ENCODE results near the gene ANO2. TPM values are rescaled to one million over a fixed set of nuclear protein-coding genes. Genes with fewer than 3 reads are reported as not detected.

The ANO2 gene
- total RNA-seq, 1 experiment from 2014 or later = not detected

DNA sequence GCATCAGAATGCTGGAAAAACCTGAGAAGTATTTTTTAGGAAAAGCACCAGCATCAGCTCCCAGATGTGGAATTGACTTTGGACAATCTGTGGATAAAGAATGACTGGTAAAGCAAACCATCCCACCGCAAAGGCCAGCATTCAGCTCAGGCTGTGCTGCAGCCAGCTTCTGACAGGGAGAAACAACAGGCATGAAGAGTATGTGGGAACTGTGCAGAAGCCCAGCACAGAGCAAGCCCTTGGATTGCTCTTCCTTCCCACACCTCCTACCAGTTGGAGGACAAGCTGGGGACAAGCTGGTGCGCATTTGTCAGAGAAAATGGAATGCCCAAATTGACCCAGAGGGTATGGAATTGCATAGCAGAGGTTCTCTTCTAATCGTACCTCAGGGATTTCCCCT lies 228.1 kb downstream of the ANO2 start:
- Histone ChIP-seq H3K27me3 (replicated peaks) (peaks cover 16% of the 10 kb centered on the region), H3K36me3 (no peaks in the 10 kb centered on the region), H3K27ac (no peak overlapping the region), H3K4me3 (no peak overlapping the region), H3K4me1 (replicated peaks) (no peaks in the 10 kb centered on the region), H3K9me3 (replicated peaks) (no peaks in the 10 kb centered on the region)
- peak in 1 of 2 experiments; percentile 22 for DNase-seq (ENCODE audit: low read depth in 1 of 2, low spot score in 2 of 2)

DNA sequence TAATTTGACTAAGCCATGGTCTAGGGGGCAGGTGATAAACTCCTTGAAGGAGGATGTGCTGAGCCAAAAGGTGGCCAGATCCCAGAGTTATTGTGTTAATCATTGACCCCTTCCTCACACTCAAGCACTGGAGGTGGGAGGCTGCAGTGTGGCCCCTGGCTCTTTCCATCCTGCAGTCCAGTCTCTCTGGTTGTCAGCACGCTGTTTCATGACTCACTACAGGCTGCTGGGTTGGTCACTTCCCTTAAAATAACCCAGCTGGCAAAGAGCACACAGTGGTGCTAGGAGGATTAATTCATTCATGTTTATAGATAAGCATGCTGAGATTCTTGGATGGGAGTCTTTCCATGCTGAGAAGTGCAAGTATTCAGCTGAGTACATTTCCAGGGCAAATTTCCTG lies 228.9 kb downstream of the ANO2 start:
- Histone ChIP-seq H3K9me3 (replicated peaks) (no peaks in the 10 kb centered on the region), H3K27me3 (replicated peaks) (0 out of 2 replicates have a peak, but pooled peaks cover 12% of the 10 kb centered on the region), H3K4me3 (no peak overlapping the region), H3K36me3 (no peaks in the 10 kb centered on the region), H3K27ac (no peak overlapping the region), H3K4me1 (replicated peaks) (no peaks in the 10 kb centered on the region)
- peak in 1 of 2 experiments; percentile 20 for DNase-seq (ENCODE audit: low read depth in 1 of 2, low spot score in 2 of 2)

DNA sequence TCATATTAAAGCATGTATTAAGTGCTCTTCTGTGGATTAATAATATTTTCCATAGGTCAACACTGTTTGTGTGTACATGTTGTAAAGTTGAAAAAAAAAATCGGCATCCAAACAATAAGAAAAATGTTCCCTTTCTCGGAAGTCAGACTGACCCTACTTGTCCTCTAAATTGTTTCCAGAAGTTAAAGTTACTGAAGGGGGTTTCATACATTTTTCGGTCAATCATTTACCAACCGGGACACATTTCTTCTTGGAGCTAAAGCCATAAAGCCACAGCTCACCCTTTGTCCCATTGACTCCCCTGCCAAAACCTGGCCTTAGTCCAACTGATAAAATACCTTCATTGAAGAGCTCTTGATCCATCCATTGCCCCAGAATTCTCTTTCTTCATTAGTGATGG lies 230.0 kb downstream of the ANO2 start:
- no peak overlapping the region for H3K4me3 ChIP-seq
- DNase-seq (ENCODE audit: low read depth in 1 of 2, low spot score in 2 of 2) = no peak
- H3K27me3 ChIP-seq (replicated peaks) = 0 out of 2 replicates have a peak, but pooled peaks cover 12% of the 10 kb centered on the region
- no peaks in the 10 kb centered on the region for H3K4me1 ChIP-seq (replicated peaks)
- no peak overlapping the region for H3K27ac ChIP-seq
- H3K9me3 ChIP-seq (replicated peaks) = no peaks in the 10 kb centered on the region
- no peaks in the 10 kb centered on the region for H3K36me3 ChIP-seq

DNA sequence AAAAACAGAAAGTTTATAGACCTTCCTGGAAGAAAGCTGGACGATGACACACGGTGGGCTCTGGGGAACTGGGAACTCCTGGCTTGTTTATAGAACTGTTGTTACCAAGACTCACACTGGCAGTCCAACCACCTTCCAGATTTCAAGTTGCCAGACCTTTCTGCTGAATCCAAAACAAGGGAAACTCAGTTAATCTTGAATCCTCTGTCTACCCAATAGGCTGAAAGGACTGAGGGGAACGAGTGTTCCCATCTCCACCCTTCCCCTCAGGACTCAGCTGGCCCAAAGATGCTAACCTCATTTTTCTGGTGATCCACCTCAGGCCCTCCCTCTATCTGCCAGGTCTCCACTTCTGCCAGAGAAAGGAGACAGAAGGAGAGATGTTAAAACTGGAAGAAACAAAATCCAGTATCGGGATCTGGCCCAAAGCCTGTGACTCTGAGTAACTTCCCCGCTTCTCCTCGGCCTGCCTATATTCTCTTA lies 231.4 kb downstream of the ANO2 start:
- H3K27me3 ChIP-seq (replicated peaks) = 0 out of 2 replicates have a peak, but pooled peaks cover 8% of the 10 kb centered on the region
- no peaks in the 10 kb centered on the region for H3K9me3 ChIP-seq (replicated peaks)
- no peak overlapping the region for H3K27ac ChIP-seq
- H3K4me1 ChIP-seq (replicated peaks) = no peaks in the 10 kb centered on the region
- no peak overlapping the region for H3K4me3 ChIP-seq
- DNase-seq (ENCODE audit: low read depth in 1 of 2, low spot score in 2 of 2) = peak in 1 of 2 experiments; percentile 25
- no peaks in the 10 kb centered on the region for H3K36me3 ChIP-seq

DNA sequence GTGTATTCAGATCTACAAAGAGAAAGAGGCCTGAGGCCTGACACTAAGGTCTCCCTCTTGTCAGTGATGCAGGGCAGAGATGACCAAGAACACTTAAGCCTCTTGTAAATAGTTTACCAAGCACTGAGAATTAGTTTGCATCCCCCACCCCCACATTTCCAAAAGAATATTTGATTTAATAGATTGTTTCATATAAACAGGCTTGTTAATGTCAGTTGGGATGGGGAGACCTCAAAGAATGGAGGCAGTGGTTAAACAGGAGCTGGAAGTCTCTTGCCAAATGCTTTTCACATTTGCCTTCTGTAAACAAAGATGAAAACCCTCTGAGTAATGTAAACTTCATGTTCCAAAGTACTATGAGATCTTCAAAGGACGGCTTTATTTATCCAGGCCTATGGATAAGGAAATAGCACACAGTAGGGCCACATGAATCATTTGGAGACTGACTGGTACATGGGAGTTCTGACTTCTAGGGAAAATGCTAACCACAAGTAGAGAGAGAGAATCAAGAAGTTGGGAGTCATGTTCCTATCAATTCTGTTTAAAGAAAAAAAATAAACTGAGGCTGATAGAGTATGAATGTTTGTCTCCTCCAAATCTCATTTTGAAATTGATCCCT lies 234.7 kb downstream of the ANO2 start:
- Histone ChIP-seq H3K4me1 (replicated peaks) (no peaks in the 10 kb centered on the region), H3K36me3 (no peaks in the 10 kb centered on the region), H3K27ac (no peak overlapping the region), H3K4me3 (no peak overlapping the region), H3K27me3 (replicated peaks) (0 out of 2 replicates have a peak, but pooled peaks cover 3% of the 10 kb centered on the region), H3K9me3 (replicated peaks) (no peaks in the 10 kb centered on the region)
- DNase-seq (ENCODE audit: low read depth in 1 of 2, low spot score in 2 of 2) = no peak

DNA sequence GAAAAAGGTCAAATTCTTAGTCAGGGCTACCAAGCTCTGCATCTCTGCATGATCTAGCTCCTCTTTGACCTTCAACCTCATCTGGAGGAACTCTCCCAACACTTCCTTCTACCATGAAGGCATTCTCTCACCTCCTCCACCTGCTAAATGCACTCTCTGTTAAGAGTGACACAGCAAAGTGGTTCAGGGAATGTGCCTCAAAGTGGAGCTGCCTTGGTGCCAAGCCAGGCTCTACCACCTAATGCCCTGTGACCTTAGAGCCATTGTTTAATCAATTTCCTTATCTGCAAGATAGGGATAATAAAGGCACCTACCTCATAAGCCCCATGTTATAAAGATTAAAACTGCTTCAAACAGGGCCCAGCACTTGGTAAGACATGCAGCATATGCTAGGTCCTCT lies 236.7 kb downstream of the ANO2 start:
- Histone ChIP-seq H3K9me3 (replicated peaks) (no peaks in the 10 kb centered on the region), H3K36me3 (no peaks in the 10 kb centered on the region), H3K27ac (no peak overlapping the region), H3K27me3 (replicated peaks) (peaks cover 4% of the 10 kb centered on the region; the same call in 1 of the 2 replicates), H3K4me3 (no peak overlapping the region), H3K4me1 (replicated peaks) (no peaks in the 10 kb centered on the region)
- DNase-seq (ENCODE audit: low read depth in 1 of 2, low spot score in 2 of 2) = peak in 1 of 2 experiments; percentile 20

DNA sequence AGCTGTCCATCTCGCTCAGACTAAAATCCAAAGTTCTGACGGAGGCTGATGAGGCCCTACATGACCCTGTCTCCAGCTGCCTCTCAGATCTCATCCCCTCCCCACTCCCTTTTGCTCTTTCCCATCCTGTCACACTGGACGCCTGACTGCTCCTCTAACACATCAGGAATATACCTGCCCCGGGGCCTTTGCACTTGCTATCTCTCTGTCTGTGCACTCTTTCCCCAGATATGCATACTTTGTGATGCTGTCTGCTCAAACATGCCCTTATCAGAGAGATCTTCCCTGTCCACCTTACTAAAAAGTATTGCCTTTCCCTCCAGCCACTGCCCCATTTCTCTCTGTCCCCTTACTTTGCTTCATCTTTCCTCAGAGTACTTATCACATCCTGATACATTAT lies 238.8 kb downstream of the ANO2 start:
- Histone ChIP-seq H3K4me1 (replicated peaks) (no peaks in the 10 kb centered on the region), H3K9me3 (replicated peaks) (no peaks in the 10 kb centered on the region), H3K4me3 (no peak overlapping the region), H3K36me3 (no peaks in the 10 kb centered on the region), H3K27ac (no peak overlapping the region), H3K27me3 (replicated peaks) (peaks cover 8% of the 10 kb centered on the region; the same call in 1 of the 2 replicates)
- no peak for DNase-seq (ENCODE audit: low read depth in 1 of 2, low spot score in 2 of 2)

DNA sequence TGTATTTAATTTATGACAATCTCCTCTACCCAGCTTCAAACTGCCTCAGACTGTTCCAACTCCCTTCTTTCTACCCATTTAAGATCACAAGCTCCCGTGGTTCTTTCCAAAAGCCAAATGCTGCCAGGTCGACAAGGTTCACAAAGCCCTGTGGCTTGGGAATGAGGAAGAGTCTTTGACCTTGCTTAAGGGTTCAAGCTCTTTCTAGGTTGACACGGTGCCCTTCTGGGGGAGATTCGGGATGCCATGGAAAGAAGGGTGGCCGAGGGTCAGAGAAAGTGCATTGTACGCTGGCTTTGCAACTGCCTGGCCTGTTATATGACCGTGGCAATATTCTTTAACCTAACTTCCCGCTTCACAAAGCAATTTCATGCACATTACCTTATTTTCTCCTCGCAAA lies 239.3 kb downstream of the ANO2 start:
- no peaks in the 10 kb centered on the region for H3K4me1 ChIP-seq (replicated peaks)
- H3K9me3 ChIP-seq (replicated peaks) = no peaks in the 10 kb centered on the region
- H3K27me3 ChIP-seq (replicated peaks) = peaks cover 8% of the 10 kb centered on the region; the same call in 1 of the 2 replicates
- no peak overlapping the region for H3K4me3 ChIP-seq
- no peak overlapping the region for H3K27ac ChIP-seq
- no peak for DNase-seq (ENCODE audit: low read depth in 1 of 2, low spot score in 2 of 2)
- no peaks in the 10 kb centered on the region for H3K36me3 ChIP-seq

DNA sequence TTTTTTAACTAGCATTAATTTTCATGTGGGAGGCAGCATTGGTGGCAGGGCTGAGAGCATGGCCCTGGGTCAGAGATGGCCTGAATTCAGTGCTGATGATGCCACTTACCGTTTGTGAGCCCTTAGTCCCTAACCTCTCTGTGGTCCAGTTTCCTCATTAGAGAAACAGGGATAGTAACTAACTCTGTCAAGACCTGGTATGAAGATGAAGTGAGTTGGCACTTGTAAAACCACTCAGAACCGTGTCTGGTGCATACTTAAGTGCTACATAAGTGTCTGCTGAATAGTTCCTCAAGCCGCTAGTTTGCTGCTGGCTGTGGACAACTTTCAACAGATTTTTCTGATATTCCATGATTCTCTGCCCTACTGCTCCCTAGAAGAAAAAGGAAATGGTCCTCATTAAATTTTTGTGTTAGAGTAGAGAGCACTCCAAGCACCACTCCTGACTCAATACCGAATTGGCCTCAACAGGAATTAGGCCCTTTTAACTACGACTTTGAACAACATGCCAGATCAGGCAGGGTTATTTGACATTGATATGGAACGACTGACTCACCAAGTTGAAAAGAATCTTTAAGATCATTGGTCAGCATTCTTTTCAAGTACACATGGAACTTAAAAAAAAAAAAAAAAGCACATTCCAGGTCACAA lies 250.2 kb downstream of the ANO2 start:
- no peaks in the 10 kb centered on the region; the same call in 1 of the 2 replicates for H3K9me3 ChIP-seq (replicated peaks)
- no peaks in the 10 kb centered on the region for H3K4me1 ChIP-seq (replicated peaks)
- H3K27me3 ChIP-seq (replicated peaks) = no peaks in the 10 kb centered on the region
- no peaks in the 10 kb centered on the region for H3K36me3 ChIP-seq
- DNase-seq (ENCODE audit: low read depth in 1 of 2, low spot score in 2 of 2) = no peak
- no peak overlapping the region for H3K4me3 ChIP-seq
- no peak overlapping the region for H3K27ac ChIP-seq

DNA sequence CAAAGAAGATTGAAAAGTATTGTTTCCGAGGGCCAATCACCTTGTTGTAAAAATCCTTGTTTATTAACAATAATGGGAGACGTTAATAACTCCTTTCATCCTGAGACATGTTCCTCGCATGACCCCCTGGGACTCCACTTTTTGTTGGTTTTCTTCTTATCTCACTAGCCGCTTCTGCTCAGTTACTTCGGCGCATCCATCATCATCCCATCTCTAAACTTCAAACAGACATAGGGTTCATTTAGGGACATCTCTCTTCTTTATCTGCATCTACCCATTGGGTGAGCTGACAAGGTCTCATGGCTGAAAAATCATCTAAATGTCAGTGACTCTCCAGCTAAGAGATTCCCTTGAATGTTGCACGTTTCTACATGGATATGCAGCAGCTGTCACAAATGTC lies 252.2 kb downstream of the ANO2 start:
- no peaks in the 10 kb centered on the region for H3K27me3 ChIP-seq (replicated peaks)
- no peak for DNase-seq (ENCODE audit: low read depth in 1 of 2, low spot score in 2 of 2)
- H3K4me3 ChIP-seq = no peak overlapping the region
- no peaks in the 10 kb centered on the region; the same call in 1 of the 2 replicates for H3K9me3 ChIP-seq (replicated peaks)
- H3K36me3 ChIP-seq = no peaks in the 10 kb centered on the region
- no peak overlapping the region for H3K27ac ChIP-seq
- H3K4me1 ChIP-seq (replicated peaks) = no peaks in the 10 kb centered on the region

DNA sequence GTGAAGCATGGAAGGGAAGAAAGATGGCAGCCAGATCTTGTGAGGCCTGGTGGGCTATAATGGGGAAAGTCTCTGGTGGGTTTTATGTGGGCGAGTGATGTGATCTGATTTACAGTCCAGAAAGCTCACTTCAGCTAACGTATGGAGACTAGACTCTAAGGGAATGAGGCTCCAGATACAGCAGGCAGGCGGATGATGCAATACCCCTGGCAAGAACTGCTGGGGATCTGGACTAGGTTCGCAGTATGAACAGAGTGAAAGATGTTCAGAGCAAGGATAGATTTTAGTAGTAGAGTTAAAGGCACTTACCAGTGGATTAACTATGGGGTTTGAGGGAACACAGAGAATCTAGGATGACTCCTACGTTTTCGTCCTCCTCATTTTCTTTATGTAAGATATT lies 253.1 kb downstream of the ANO2 start:
- Histone ChIP-seq H3K36me3 (no peaks in the 10 kb centered on the region), H3K4me3 (no peak overlapping the region)
- DNase-seq (ENCODE audit: low read depth in 1 of 2, low spot score in 2 of 2) = no peak

DNA sequence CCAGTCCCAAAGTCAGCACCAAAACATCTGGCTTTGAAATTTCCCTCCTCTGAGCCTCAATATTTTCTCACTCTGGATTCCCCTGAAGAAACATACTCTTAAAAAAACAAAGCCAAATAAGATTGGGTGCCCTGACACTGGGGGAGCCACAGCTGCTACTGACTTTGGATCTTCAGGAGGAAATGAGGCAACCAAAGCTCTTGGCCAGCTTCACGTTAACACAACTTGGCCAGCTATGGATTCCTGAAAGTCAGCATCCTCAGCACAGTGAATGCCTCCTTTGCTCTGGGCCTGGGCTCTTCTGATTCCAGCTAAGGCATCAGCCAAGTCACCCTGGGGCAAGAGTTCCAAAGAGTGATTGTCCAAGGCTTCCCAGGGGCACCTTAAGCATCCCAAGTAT lies 254.8 kb downstream of the ANO2 start:
- DNase-seq (ENCODE audit: low read depth in 1 of 2, low spot score in 2 of 2) = no peak
- Histone ChIP-seq H3K4me3 (no peak overlapping the region), H3K27me3 (replicated peaks) (no peaks in the 10 kb centered on the region), H3K4me1 (replicated peaks) (no peaks in the 10 kb centered on the region), H3K36me3 (no peaks in the 10 kb centered on the region), H3K27ac (no peak overlapping the region), H3K9me3 (replicated peaks) (no peaks in the 10 kb centered on the region; the same call in 1 of the 2 replicates)

More for the DNA sequence above, 253.1 kb downstream of the ANO2 start:
- Histone ChIP-seq H3K27ac (no peak overlapping the region), H3K27me3 (replicated peaks) (no peaks in the 10 kb centered on the region), H3K4me1 (replicated peaks) (no peaks in the 10 kb centered on the region), H3K9me3 (replicated peaks) (no peaks in the 10 kb centered on the region; the same call in 1 of the 2 replicates)

DNA sequence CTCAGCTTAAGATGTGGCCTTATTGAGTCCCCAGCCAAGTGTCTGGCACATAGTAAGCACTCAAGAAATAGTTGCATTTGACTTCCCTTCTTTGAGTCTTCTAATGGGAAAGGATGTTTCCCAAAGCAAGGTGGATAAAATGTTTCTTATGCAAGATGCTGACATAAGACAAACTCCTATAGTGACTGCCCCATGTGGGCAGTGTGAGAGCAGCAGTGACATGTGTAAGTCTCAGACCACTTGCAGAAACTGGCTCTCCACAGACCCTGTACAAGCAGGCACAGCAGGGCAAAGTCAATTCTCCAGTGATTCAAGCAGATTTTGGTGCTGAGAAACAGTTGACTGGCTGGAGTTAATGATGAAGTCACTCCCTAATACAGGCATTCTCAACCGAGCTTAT lies 255.3 kb downstream of the ANO2 start:
- Histone ChIP-seq H3K4me3 (no peak overlapping the region), H3K4me1 (replicated peaks) (no peaks in the 10 kb centered on the region), H3K27ac (no peak overlapping the region), H3K9me3 (replicated peaks) (no peaks in the 10 kb centered on the region; the same call in 1 of the 2 replicates), H3K27me3 (replicated peaks) (no peaks in the 10 kb centered on the region), H3K36me3 (no peaks in the 10 kb centered on the region)
- no peak for DNase-seq (ENCODE audit: low read depth in 1 of 2, low spot score in 2 of 2)

DNA sequence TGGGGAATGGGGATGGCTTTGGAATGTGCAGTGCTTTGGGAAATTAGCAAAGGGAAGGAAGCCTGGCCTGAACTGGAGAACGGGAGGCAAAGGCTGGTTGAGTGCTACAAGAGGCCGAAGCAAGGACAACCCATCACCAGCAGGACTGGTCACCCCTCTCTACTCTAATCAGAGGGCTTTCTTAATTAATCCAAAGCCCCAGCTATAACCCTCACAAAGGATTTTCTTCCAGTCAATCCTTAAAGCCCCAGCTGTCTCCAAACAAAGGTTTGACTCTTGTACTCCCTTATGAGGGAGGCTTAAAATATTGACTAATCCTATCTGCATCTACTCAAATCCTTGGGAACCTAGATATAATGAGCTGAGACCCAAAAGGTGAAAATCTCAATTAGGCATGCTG lies 256.8 kb downstream of the ANO2 start:
- DNase-seq (ENCODE audit: low read depth in 1 of 2, low spot score in 2 of 2) = no peak
- Histone ChIP-seq H3K4me3 (no peak overlapping the region), H3K27me3 (replicated peaks) (no peaks in the 10 kb centered on the region), H3K4me1 (replicated peaks) (no peaks in the 10 kb centered on the region), H3K27ac (no peak overlapping the region), H3K9me3 (replicated peaks) (no peaks in the 10 kb centered on the region; the same call in 1 of the 2 replicates), H3K36me3 (no peaks in the 10 kb centered on the region)
